HG02623 (cell line): Measurements from ENCODE around the gene RRN3.
"Not testable (repeated sequence)": the region's sequence is repeated elsewhere in the genome, so short reads cannot be mapped to it uniquely, and the experiment has no call there.

Source experiments
- ATAC-seq: cut with Tn5 transposase; IDR thresholded peaks from one replicate; pipeline ENCODE4 v1.9.1; 2021; ENCODE audit warnings: moderate library complexity; ENCODE audit not compliant: unreplicated experiment

RRN3 gene

GRCh38 chr16:15099366-15099909 is 5.4 kb upstream of the RRN3 start:
- not testable (repeated sequence) for ATAC-seq

DNA sequence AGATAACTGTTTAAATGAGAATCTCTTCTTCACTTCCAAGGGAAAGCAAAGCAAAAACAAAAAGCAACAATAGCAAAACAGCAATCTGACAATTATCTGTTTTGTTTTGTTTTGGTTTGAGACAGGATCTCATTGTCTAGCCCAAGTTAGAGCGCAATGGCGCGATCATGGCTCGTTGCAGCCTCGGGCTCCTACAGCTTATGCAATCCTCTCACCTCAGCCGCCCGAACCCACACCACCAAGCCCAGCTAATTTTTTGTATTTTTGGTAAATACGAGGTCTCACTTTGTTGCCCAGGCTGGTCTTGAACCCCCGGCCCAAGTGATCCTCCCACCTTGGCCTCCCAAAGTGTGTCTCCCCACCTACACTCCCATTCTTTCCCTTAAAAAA is 2.5 kb upstream of the RRN3 start:
- ATAC-seq = not testable (repeated sequence)

- ATAC-seq = not testable (repeated sequence)
Measured at GRCh38 chr16:15093571-15093954, 509 bp downstream of the RRN3 start.

DNA sequence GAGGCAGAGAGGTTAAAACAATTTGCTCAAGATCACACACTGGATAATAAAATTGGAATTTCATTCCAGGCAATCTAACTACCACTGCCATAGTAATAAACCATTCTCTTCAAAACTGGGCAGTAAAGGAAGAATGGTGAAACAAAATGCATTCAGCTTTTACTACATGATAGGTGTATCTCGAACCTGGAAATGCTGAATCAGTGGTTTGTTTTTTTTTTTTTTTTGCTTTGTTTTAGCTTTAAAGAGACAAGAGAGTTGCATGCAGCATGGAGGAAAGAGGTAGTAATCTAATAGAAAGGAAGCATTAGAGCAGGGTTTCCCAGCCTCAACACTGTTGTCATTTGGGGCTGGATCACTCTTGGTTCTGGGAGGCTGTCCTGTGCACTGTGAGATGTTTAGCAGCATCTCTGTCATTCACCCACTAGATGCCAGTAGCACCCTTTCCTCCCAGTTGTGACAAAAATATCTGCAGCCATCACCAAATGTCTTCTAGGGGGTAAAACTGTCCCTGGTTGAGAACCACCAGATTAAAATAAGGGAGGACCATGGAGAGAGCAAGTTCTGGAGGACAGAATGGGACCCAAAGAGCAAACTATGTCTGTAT is 3.3 kb downstream of the RRN3 start:
- not testable (repeated sequence) for ATAC-seq

- not testable (repeated sequence) for ATAC-seq
Measured at GRCh38 chr16:15082788-15083187, 11.3 kb downstream of the RRN3 start.

GRCh38 chr16:15080883-15081282 is 13.2 kb downstream of the RRN3 start:
- ATAC-seq = not testable (repeated sequence)

DNA sequence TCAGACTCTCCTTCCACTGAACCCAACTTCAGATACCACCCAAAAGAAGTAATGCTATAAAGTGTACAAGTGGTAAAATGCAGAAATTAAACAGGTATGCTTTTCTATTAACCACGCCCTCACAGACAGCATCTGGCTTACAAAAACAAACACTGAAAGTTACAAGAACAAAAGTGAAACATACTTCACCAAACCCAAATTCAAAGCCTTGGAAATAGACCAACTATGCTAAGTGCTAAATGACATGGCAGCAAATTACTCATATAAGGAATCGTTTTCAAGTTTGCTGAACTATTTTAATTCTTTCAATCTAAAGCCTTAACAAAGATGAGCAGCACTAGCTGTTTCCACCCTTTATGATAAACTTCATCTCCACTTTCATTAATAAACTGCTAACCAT is 17.9 kb downstream of the RRN3 start:
- ATAC-seq = not testable (repeated sequence)

GRCh38 chr16:15073101-15073500 is 21.0 kb downstream of the RRN3 start:
- no peak for ATAC-seq

DNA sequence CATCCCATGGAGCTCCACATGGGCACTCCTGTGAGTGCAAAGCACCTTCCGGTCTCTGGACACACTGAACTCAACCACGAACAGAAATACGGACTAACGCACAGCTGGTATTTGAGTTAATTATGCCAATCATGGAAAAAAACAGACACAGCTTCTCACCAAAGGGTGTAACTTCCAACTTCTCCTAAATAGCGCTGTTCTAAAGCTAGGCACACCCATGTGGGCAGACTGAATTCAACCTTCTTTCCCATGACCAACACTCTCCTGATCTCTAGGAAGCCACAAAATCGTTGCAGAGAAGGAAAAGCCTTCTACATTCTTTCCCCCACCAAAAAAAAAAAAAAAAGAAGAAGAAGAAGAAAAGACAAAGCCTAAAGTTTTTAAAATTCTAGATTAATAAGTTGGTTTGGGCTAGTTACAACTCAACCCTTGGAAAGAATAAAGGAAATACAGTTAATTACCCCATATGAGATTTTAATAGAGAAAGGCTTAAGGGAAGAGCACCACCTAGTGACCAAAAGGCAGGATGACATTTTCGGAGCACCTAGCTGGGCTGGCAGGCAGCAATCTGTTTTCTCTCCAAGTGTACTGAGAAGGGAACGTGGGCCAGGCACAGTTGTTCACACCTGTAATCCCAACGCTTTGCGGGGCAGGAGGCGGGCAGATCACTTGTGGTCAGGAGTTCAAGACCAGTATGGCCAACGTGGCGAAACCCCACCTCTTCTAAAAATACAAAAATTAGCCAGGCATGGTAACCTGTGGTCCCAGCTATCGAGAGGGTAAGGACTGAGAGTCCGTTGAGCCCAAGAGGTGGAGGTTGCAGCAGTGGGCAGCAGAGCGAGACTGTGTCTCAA is 21.9 kb downstream of the RRN3 start:
- not testable (repeated sequence) for ATAC-seq

DNA sequence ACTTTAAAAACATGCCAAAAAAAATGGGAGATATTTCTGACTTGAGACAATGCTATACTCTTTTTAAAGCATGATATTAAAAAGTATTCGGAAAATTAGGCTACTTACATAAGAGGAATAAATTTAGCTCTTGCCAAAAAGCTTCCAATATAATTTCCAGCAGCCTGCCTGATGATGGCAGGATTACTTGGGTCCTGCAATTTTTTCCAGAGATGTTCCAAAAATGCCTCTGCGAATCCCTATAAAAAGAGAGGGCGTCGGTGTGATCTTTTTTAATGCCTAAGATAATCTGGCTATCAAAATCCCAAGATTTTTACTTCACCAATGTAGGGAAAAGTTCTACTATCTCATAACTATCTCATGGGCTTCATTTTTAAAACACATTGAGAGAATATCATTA is 23.1 kb downstream of the RRN3 start:
- ATAC-seq = not testable (repeated sequence)

- ATAC-seq = not testable (repeated sequence)
Measured at GRCh38 chr16:15066690-15067089, 27.4 kb downstream of the RRN3 start.

GRCh38 chr16:15065961-15066360 is 28.1 kb downstream of the RRN3 start:
- not testable (repeated sequence) for ATAC-seq

DNA sequence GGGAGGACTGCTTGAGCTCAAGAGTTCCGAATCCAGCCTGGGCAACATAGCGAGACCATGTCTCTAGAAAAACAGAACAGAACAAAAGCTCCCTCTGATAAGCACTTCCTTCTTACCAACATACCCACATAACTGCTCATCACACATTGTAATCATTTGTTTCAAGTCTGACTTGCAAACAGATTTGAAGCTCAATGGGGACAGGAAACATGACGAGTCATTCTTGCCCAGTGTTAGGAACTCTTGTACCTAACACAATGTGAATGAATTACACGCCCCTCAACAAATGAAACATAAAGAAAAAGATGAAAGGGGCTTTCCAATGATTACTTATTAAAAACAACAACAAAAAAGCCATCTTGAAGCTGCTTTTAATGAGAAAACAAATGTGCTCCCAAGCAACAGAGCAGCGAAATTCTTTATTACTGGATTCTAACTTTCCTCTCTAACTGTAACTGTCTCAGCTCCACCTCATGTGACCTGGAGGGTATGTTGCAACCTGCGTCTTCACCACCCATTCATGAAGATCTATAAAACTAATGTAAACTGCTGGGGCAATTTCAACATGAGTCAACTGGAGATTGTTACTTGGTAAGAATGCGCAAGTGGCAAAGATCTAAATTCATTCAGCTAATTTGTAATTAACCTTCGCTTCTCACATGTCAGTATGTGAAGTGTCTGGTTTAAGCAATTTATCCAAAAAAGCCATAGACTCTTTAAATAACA is 31.8 kb downstream of the RRN3 start:
- not testable (repeated sequence) for ATAC-seq

DNA sequence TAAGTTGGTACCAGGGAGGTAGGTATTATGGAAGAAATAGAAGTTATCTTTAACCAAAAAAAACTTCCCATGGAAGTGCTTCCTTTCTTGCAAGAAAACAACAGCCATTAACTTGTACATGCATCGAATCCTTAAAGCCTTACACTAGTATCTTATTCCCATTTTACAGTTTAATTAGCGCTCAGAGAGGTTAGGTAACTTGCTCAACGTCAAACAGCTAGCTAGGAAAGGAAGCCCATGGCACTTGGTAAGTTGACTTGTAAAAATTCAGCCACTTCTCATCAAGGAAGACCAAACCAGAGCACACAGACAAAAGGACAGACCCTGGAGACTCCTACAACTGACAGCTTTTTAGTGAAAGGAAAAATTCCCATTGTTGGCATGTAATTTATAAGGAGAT is 34.7 kb downstream of the RRN3 start:
- ATAC-seq = no peak

DNA sequence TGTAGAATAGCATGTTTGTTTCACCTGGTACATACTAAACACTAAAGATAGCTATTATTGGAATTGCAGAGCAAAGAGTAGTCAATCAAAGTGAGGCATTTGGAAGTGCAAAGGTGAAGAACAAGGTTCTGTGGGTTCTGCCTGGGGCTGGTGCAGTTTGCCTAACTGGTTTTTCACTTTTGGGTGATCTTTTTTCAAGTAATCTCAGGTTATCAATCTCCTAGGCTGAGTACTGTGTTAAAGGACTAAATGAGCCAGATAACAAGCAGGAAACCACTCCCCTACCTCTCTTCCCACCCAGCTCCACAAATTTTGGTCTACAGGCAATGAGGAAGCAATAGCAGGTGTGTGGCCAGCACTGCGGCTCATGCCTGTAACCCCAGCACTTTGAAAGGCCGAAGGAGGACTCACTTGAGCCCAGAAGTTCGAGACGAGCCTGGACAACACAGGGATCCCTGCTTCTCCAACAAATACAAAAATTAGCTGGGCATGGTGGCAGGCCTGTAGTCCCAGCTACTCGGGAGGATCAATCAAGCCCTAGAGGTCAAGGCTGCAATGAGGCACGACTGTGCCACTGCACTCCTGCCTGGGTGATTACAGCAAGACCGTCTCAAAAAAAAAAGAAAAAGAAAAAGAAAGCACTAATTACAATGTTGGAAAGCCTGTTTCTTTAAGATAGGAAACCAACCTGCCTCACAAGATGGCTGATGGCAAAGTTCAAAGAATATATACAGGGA is 36.2 kb downstream of the RRN3 start:
- ATAC-seq = no peak

GRCh38 chr16:15055141-15056053 is 38.7 kb downstream of the RRN3 start:
- peak; percentile 54 for ATAC-seq

GRCh38 chr16:15054357-15055140 is 39.5 kb downstream of the RRN3 start:
- ATAC-seq = no peak

DNA sequence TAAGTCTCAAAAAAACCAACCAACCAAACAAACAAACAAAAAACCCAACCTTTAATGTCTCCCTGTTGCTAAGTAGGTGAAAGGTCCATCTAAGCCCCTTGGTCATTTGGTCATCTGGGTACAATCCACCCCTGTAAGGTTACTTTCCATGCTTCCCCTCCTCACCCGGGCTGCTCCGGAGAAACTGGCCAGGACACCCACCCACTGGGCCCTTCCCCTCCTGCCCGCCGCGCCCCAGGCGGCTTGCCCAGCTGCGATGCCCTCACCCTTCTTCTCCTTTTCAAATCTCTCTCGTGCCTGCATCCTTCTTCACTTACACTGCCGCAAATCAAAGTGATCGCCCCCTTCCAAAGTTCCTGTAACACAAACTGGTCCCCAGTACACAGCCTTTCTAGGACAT is 40.2 kb downstream of the RRN3 start:
- no peak for ATAC-seq
